Activated CD8-positive, alpha-beta memory T cell treated with anti-CD3 and anti-CD28 coated beads for 36 hours (primary cell): ENCODE measurements around the gene WBP2NL. TPM values are rescaled to one million over a fixed set of nuclear protein-coding genes. Genes with fewer than 3 reads are reported as not detected.

Experiments
- CTCF ChIA-PET: fragments of 350-600 bp; sonication (Branson Sonifier 250); formaldehyde crosslinking; loops from one replicate; lab custom pipeline; 2021; ENCODE audit warnings: antibody characterized with exemption; lab: Charles Lee
- POLR2A ChIA-PET: fragments of 350-600 bp; sonication (Branson Sonifier 250); formaldehyde crosslinking; loops from one replicate; lab custom pipeline; 2021; ENCODE audit warnings: antibody characterized with exemption; lab: Charles Lee
- total RNA-seq, 2 experiments: library from RNA; stranded (reverse); gene quantifications; one replicate each; pipeline ENCODE4 v1.2.3, GENCODE V29; 2021

WBP2NL gene
- total RNA-seq, 2 experiments from 2014 or later: 0.36 to 0.42 TPM

DNA sequence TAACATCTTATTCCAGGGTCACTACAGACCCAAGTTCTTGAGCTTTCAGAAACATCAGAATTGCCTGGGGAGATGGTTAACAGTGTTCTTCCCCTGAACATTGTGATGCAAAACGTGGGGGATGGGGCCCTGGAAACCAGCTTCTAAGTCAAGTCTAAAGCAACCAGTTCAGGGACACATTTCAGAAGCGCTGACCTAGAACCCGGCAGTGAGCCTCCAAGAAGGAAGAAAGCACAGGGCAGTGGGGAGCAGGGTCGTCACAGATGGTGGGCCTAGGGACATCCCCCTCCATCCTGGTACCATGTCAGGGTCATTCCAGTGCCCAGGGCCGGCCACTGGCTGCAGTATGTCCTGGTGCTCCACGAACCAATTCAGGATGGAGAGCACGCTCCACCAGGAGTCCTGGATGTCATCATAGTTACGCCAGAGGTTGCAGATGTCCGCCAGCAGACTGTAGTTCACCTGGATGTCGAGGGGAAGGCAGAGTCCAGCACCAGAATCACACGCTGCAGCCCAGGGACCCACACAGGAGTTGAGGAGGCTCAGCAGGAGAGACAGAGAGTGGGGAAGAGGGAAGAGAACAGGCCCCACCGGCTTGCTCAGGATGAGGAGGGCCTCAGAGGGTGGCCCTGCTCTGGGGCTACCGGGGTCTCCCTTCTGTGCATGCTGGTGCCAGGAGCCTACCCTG lies 67.0 kb downstream of the WBP2NL start:
- ChIA-PET CTCF (no interaction called here), POLR2A (interaction anchor here (0.5 kb wide), 1 partner anchor 301 kb away, joined by 14 read pairs; no protein-coding TSS in a partner anchor)

DNA sequence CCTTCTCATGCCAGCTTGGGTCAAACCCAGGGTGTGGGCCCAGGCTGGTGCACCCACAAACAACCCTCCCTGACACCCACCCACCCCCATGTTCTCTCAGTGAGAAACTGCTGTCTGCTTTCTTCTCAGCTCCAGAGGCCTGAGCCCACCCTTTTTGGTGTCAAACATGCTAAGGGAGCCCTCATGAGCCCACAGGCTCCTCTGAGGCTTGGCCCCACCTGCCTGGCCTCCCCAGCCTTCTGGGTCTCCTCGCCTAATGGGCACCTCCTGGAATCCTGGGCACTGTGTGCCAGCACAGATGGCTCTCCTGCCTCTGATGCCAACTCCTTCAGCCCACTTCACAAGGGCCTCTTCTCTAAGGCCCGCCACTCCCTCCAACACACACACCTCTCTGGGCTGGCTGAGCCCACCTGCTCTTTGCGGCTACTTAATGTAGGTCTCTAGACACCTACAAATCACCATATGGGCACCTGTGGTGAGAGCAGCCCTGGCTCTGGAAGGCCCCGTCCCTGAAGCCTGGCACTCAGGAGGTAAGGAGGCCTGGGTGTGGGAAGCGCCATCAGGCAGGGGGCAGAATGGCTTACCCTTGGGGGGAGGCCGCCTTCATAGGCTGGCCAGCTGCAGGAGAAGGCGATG lies 67.7 kb downstream of the WBP2NL start:
- POLR2A ChIA-PET: interaction anchor here (0.6 kb wide), 1 partner anchor 330 kb away, joined by 3 read pairs; no protein-coding TSS in a partner anchor
- CTCF ChIA-PET: interaction anchor here (0.6 kb wide), 1 partner anchor 113 kb away, joined by 3 read pairs; no protein-coding TSS in a partner anchor

DNA sequence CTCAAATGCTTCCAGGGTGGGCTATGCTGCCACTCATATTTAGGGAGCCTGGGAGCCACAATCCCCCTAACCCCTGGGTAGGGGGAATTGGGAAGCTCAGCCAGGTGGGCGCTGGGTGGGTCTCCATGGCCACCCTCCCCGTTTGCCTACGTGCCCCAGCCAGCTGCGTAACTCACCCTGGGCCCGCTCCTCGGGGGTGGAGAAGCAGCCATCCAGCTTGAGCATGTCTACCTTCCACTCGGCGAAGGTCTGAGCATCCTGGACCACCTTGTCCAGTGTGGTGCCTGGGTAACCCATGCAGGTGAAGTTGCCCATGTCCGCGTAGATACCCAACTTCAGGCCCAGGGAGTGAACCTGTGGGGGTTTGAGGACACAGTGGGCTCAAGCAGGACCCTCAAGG lies 68.3 kb downstream of the WBP2NL start:
- ChIA-PET CTCF (interaction anchor here (0.6 kb wide), 1 partner anchor 112 kb away, joined by 3 read pairs; no protein-coding TSS in a partner anchor), POLR2A (interaction anchor here (0.6 kb wide), 1 partner anchor 330 kb away, joined by 3 read pairs; no protein-coding TSS in a partner anchor)

DNA sequence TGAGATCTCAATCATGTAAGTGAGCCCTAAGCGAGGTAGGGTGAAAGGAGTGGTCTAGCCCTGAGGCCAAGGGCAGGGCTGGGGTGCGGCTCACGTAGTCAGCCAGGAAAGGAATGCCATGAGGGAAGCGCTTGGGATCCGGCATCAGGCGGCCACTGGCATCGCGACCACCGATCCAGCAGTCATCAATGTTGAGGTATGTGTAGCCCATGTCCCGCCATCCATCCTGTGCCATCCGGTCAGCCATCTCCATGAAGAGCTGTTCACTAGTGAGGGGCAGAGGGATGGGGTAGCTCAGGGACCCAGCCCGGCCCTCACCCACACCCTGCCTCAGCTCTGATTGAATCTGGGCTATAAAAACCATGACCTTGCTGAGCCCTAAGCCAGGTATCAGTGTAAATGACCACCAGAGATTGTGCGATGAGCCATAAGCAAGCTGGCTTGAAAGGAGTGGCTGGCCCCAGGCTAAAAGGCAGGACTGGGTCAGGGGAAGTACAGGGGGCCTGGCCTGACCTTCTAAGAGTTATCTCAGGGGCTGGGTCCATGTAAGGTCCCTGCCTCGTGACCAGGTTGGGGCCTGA lies 69.2 kb downstream of the WBP2NL start:
- ChIA-PET POLR2A (interaction anchor here (0.9 kb wide), 1 partner anchor 12 kb away, joined by 3 read pairs; the partner anchor contains the start of gene SMDT1), CTCF (no interaction called here)

DNA sequence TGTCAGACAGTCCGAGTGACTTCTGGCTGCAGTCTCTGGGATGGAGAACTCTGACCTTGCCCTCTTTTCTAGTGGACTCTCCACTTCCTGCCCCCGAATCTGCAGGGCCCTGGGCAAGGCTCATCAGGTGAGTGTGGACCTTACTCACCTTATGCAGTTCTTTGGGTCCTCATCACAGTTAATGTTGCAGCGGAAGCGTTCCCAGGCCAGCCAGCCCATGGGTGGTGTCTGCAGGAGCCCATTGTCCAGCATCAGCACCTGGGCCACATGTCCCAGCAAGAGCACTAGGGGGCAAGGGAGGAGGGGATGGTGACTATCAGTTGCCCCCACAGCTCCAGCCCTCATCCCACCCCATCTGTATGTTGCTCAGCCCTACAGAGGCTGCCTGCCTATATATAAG lies 69.7 kb downstream of the WBP2NL start:
- ChIA-PET CTCF (no interaction called here), POLR2A (interaction anchor here (0.9 to 1.6 kb wide), 2 partner anchors 11 to 37 kb away, joined by 3 read pairs; partner anchors contain the start of gene SMDT1)

DNA sequence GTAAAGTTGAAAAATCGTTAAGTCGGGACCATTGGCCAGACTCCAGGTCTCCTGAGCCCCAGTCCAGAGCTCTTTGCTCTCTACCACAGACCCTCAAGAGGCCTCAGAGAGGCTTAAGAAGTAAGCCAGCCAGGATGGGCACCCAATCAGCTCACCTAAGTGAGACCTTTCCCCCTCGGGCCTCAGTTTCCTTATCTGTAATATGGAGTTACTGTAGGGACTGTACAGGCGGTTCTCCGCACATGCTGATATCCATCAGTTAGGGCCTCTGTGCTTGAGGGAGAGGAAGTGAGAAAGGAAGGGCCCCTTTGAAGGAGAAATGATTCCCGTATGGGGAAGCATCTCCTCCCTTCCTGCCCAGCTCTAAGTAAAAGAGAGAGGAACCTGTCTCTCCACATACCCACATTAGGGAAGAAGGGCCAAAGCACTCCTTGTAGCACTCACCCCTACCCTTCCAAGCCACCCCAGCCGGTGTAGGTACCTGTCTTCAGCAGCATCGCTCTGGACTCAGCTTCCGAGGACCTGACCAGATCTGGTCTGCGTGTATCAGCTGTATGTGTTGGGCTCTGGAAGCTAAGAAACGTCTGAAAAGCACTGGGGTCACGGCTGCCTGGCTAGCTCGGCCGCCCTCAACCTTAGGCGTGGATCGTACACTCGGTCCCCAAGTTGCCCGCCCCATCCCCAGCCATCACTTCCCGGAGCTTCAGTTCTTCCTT lies 71.4 kb downstream of the WBP2NL start:
- ChIA-PET CTCF (interaction anchor here (1.1 to 1.9 kb wide), 2 partner anchors 23 to 104 kb away, joined by 4 to 6 read pairs; no protein-coding TSS in a partner anchor), POLR2A (interaction anchor here (1.3 to 2.7 kb wide), 4 partner anchors 10 to 39 kb away, joined by 3 to 19 read pairs (median 6); partner anchors contain the start of gene NDUFA6)

DNA sequence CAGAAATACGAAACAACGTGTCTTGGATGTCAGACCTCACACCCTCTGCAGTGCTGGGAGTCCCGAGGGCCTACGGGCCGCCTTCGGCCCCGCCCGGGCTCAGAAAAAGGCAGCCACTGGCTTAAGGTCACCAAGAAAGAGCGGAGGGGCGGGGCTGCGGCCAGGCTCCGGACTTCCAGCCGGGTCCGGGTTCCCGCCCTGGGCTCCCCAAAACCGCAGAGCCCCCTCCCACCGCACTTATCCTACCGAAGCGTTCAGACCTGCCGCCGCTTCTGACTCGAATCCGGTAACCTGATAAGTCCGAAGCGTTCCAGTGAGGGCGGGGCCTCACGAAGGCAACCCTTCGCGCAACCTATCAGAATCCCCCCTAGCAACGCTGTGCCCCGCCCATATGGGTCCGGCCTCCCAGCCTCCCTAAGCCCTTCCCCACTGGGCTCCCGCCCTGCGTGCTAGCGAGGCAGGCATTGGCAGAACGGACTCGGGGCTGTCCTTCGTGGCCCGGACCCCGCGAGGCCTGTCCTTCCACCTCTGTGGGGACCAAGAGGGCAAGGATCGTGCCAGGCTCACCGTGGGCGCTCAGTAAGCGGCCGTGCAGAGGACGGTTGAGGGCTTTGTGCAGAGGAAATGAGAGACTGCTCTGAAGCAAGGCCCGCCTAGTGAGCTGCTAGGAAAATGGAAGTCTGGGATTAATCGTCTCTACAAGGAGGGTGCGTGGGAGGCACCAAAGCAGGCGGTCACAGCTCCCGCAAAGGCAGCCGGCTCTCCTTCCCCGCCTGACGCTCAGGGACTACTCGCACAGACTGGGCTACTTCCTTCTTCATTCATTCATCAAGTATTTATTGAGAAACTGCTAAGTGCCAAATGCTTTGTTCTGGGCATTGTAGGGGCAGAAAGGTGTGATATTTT lies 72.2 kb downstream of the WBP2NL start, which contains the start of gene NAGA:
Gene NAGA (minus strand): TSS at position 296 of the 906 bp plus-strand sequence. CDS start 515 bp downstream, outside the sequence.
- ChIA-PET CTCF (interaction anchor here (0.9 to 1.9 kb wide), 3 partner anchors 9 to 104 kb away, joined by 4 to 6 read pairs (median 4); partner anchors contain the start of gene SMDT1), POLR2A (interaction anchor here (0.6 to 2.7 kb wide), 6 partner anchors 8 to 481 kb away, joined by 3 to 19 read pairs (median 6); partner anchors contain the start of genes NDUFA6, PMM1 and SMDT1)

DNA sequence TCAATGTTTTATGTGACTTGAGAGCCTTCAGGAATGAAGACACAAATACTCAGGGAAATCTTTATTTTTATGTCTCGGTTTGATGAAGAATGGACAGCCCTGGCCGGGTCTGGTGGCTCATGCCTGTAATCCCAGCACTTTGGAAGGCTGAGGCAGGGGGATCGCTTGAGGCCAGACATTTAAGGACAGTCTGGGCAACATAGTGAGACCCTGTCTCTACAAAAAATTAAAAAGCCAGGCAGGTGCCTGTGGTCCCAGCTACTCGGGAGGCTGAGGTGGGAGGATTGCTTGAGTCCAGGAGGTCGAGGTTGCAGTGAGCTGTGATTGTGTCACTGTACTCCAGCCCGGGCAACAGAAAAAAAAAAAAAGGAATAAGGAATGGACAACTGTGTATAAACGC lies 72.9 kb downstream of the WBP2NL start:
- ChIA-PET POLR2A (interaction anchor here (0.6 to 2.7 kb wide), 5 partner anchors 8 to 482 kb away, joined by 3 to 19 read pairs (median 5); partner anchors contain the start of genes NDUFA6, PMM1 and SMDT1), CTCF (interaction anchor here (0.9 kb wide), 1 partner anchor 8 kb away, joined by 4 read pairs; the partner anchor contains the start of gene SMDT1)

DNA sequence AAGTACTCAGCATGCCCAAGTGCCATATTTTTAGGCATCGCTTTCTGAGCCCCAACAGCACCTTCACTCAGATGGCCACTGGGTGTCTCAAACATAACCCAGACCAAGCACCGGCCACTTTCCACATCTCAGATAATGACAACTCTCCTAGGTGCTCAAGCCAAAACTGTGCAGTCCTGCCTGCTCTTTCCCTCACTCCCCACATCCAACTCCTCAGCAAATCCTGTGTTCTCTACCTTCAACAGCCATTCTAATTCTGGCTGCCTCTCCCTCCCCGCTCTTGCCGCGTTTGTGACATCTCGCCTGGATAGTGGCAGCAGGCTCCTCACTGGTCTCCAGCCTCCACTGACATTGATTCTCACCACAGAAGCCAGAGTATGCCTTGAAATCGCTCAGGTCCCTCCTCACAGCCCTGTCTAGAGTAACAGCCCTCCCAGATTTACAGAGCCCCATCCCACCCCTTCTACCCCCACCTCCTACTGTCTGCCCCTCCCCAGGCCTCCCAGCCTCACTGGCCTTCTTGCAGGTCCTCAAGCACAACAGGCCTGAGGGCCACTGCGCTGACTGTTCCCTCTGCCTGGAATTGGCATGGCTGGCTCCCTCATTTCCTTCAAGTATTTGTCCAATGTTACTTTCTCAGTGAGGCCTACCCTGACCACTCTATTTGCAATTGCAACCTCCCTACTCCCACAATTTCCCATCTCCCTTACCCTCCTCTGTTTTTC lies 74.2 kb downstream of the WBP2NL start:
- ChIA-PET POLR2A (no interaction called here), CTCF (no interaction called here)

DNA sequence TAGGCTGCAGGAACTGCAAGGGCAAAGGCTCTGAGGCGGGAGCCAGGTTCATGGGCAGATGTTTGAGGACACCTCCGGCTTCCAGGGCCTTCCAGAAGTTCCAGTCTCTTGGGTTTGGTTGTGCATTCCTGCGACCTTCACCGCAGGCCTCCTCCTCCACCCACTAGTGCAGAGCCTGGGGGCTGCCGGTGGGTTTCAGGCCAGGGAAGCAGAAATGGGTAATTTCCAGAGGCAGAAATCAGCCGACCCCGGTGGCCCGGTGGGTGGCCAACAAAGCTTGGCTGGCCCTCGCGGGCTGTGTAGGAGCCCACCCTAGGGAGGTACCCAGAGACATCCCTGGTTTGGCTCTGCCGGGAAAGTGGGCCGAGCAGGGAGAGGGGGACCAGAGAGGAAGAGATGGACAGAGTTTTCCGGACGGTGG lies 75.0 kb downstream of the WBP2NL start:
- CTCF ChIA-PET: interaction anchor here (1.1 kb wide), 1 partner anchor 9 kb away, joined by 3 read pairs; no protein-coding TSS in a partner anchor
- POLR2A ChIA-PET: interaction anchor here (1.0 kb wide), 1 partner anchor 18 kb away, joined by 3 read pairs; no protein-coding TSS in a partner anchor

DNA sequence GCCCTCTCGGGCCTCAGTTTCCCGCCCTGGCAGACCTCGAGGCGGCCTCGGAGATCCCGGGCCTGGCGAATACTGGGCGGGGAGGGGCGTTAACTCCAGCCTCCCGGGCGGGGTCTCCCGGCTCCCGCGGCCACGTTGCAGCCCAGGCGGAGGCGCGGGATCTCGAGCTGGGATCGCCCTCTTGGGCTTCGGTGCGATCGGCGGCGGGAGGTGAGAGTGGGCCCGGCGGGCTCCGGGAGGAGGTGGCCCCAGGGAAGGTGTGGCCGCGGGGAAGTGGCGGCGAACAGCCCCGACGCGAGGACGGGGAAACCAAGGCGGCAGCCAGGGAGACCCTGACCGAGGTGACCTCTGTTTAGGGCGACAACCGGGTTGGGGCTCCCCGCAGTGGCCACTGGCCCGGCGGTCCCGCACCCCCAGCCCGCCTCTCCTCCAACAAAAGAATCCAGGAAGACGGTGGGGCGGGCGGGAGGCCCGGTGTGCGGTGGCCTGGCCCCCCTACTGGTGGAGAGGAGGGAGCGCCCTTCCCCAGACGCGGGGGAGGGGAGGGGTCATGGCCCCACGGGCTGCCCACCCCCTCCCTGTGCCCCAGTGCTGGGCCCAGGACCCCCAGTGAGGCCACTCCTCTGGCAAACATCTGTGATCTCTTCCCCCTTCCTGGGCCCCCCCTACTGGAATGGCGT lies 75.7 kb downstream of the WBP2NL start, which contains the start of gene PHETA2:
Gene PHETA2 (plus strand): TSS at position 117 of the 680 bp plus-strand sequence. CDS start 3,046 bp downstream, outside the sequence.
- CTCF ChIA-PET: interaction anchor here (1.1 kb wide), 1 partner anchor 8 kb away, joined by 3 read pairs; no protein-coding TSS in a partner anchor

DNA sequence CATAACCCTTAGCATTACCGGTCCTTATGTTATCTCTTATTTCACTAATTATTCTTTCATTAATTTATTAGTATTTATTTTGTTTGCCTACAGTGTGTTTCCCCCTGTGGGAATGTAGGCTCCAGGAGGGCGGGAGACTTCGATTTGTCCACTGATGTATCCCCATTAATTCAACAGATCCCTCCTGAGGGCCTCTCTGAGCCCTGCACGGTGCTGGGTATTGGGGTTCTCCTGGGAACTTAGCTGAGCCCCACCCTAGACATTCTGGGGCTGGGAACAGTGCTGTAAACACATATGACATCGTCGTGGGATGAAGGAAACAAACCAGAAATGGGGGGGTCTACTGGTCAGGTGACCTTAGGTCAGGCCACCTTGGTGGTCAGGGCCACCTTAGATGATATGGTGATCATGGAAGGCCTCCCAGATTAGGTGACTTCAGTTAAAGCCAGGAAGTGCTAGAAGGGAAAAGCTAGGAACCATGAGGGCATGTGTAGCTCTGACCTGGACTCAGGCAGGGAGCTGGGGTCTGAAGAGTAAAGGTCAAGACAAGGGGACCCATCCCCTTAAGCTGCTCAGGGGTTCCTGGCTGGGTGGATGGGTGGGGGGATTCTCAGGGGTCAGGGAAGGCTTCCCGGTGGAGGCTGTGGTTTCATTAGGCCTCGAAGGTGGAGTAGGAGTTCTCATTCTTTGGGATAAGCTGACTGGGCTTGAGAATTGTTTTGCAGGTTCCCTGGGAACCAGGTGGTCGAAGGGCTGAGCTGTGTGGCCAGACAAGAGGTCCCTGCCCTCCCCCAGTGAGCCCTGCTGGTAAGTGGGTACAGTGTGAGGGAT lies 76.5 kb downstream of the WBP2NL start:
- POLR2A ChIA-PET: interaction anchor here (0.6 to 1.0 kb wide), 4 partner anchors 15 to 236 kb away, joined by 3 to 4 read pairs (median 4); partner anchors contain the start of gene NDUFA6
- CTCF ChIA-PET: interaction anchor here (0.6 to 1.6 kb wide), 3 partner anchors 16 to 369 kb away, joined by 3 to 7 read pairs (median 6); partner anchors contain the start of gene NDUFA6

More for the DNA sequence above, 75.7 kb downstream of the WBP2NL start, which contains the start of gene PHETA2:
- POLR2A ChIA-PET: interaction anchor here (1.0 kb wide), 1 partner anchor 17 kb away, joined by 3 read pairs; no protein-coding TSS in a partner anchor

DNA sequence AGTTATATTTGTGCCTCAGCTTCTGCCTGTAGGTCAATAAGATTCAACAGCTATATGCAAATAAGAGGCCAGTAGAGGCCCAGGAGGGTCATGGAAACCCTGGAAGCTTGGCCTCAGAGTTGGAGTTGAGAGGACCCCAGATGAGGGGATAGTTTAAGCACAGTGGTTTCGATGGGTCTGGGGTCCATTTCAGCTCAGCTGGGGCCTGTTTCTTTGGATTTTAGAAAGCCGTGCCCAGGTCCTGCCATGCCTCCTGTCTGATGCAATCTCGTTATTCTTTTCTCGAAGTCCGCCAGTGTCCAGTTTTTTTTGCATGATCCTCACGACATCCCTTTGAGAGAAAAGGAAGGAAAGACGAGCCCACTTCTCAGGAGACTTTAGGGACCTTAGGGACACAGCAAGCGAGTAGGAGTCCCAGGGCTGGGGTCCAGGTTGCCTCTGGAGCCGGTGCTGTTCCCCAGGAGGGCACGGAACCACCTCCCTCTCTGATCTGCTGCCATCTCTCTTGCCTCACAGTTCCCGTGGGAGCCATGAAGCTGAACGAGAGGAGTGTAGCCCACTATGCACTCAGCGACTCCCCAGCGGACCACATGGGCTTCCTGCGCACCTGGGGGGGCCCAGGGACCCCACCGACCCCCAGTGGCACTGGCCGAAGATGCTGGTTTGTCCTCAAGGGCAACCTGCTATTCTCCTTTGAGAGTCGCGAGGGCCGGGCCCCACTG lies 78.3 kb downstream of the WBP2NL start:
- ChIA-PET CTCF (interaction anchor here (1.1 kb wide), 1 partner anchor 110 kb away, joined by 3 read pairs; no protein-coding TSS in a partner anchor), POLR2A (interaction anchor here (0.7 kb wide), 1 partner anchor 17 kb away, joined by 11 read pairs; no protein-coding TSS in a partner anchor)
